ENCODE measurements around the gene CTXN3. TPM values are rescaled to one million over a fixed set of nuclear protein-coding genes. Genes with fewer than 3 reads are reported as not detected.
A peak's percentile ranks its signal among the peaks of the same experiment; 100 is the strongest.

Gene CTXN3
- total RNA-seq, 2 donors from 2014 or later = not detected

DNA sequence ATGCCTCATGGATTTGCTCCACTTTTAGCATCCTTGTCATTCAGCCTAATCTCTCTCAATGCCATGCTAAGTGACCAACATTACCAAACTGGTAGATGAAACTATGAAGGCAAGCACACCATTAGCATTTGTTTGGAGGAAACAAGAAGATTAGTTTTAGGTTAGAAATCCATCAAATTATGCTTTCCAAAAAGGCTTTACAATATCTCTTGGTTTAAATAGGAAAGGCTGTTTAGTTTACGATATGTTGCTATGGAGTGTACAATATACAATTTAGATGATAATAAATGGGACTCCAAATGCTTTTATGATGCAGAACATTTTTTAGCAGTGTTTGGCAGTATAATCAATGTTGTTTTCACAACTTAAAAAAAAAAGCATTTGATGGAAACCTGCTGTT lies 47.8 kb upstream of the CTXN3 start:
- Histone ChIP-seq H3K4me3 (ENCODE audit: low read length) (no peak overlapping the region), H3K27ac (ENCODE audit: low read depth, low read length) (no peak overlapping the region), H3K27me3 (ENCODE audit: control insufficient read depth, insufficient read depth, low read length, poor library complexity, severe bottlenecking) (peaks cover 53% of the 10 kb centered on the region), H3K4me1 (ENCODE audit: control insufficient read depth, insufficient read depth, low read length) (peaks cover under 1% of the 10 kb centered on the region), H3K36me3 (ENCODE audit: control insufficient read depth, insufficient read depth, low read length) (no peaks in the 10 kb centered on the region), H3K9ac (ENCODE audit: extremely low read depth, low read length, poor library complexity, severe bottlenecking) (no peak overlapping the region), H3K9me3 (ENCODE audit: control insufficient read depth, low read length) (no peaks in the 10 kb centered on the region)
- Mint-ChIP-seq H3K4me1 (peaks cover 20% of the 10 kb centered on the region), H3K27ac (no peak overlapping the region), H3K9me3 (no peaks in the 10 kb centered on the region), H3K4me3 (no peak overlapping the region), H3K27me3 (ENCODE audit: insufficient read depth) (peaks cover 20% of the 10 kb centered on the region), H3K36me3 (ENCODE audit: low read depth) (no peaks in the 10 kb centered on the region)
- 95% methylated on average over 1 of the region's 1 CpG; no CpG with 5 or more reads in 1 of the 2 experiments for WGBS, 2 experiments (ENCODE audit: insufficient coverage in 1 of 2, insufficient read length in 1 of 2)
- no peak for DNase-seq
- TF ChIP-seq, protein P1, sequence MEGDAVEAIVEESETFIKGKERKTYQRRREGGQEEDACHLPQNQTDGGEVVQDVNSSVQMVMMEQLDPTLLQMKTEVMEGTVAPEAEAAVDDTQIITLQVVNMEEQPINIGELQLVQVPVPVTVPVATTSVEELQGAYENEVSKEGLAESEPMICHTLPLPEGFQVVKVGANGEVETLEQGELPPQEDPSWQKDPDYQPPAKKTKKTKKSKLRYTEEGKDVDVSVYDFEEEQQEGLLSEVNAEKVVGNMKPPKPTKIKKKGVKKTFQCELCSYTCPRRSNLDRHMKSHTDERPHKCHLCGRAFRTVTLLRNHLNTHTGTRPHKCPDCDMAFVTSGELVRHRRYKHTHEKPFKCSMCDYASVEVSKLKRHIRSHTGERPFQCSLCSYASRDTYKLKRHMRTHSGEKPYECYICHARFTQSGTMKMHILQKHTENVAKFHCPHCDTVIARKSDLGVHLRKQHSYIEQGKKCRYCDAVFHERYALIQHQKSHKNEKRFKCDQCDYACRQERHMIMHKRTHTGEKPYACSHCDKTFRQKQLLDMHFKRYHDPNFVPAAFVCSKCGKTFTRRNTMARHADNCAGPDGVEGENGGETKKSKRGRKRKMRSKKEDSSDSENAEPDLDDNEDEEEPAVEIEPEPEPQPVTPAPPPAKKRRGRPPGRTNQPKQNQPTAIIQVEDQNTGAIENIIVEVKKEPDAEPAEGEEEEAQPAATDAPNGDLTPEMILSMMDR (conservative IDR thresholded peaks at IDR 0.05) = no peak

DNA sequence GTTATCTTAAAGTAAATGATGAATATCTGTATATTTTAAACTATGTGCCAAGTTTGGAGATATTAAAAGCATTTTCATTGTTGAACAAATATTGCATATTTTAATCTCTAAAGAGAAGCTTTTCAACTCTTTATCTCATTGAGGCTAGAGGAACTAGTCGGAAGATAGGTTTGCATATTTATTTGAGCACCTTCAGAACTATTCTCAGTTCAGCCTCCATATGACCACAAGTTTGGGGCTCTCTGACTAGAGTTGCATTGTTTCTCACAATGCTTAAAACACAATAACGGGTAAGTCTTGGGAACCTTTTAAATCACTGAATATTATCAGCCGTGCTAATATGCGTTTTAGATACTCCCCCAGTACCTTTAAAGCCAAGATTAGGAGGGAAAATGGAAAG lies 47.3 kb upstream of the CTXN3 start:
- TF ChIP-seq, protein P1 (conservative IDR thresholded peaks at IDR 0.05) = no peak

DNA sequence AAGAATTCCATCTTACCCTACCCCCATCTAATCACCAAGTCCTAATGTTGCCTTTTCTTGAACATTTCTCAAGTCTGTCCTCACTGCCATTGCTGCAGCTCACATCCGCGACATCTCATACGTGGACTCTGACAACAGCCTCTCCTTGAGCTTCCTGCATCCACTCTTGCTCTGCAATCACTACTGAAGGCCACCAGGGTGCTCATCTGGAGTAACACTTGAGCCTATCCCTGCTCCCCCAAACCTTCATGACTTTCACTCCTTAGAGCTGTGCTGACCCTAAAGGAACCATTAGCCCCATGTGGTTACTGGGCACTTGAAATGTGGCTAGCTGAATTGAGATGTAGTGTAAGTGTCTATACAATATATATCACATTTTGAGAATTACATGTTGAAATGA lies 46.4 kb upstream of the CTXN3 start:
- Mint-ChIP-seq H3K4me1 (peaks cover 8% of the 10 kb centered on the region), H3K9me3 (no peaks in the 10 kb centered on the region), H3K27me3 (ENCODE audit: insufficient read depth) (peaks cover 12% of the 10 kb centered on the region), H3K27ac (no peak overlapping the region), H3K36me3 (ENCODE audit: low read depth) (no peaks in the 10 kb centered on the region), H3K4me3 (no peak overlapping the region)
- H3K4me3 ChIP-seq (ENCODE audit: low read length) = no peak overlapping the region
- 97 to 100% methylated on average over 3 of the region's 3 CpGs for WGBS, 2 experiments (ENCODE audit: insufficient coverage in 1 of 2, insufficient read length in 1 of 2)
- no peak overlapping the region for H3K9ac ChIP-seq (ENCODE audit: extremely low read depth, low read length, poor library complexity, severe bottlenecking)
- no peaks in the 10 kb centered on the region for H3K36me3 ChIP-seq (ENCODE audit: control insufficient read depth, insufficient read depth, low read length)
- H3K27ac ChIP-seq (ENCODE audit: low read depth, low read length) = no peak overlapping the region
- H3K27me3 ChIP-seq (ENCODE audit: control insufficient read depth, insufficient read depth, low read length, poor library complexity, severe bottlenecking) = peaks cover 50% of the 10 kb centered on the region
- H3K9me3 ChIP-seq (ENCODE audit: control insufficient read depth, low read length) = no peaks in the 10 kb centered on the region
- DNase-seq = peak; percentile 46
- TF ChIP-seq, protein P1 (conservative IDR thresholded peaks at IDR 0.05) = peak; percentile 62
- no peaks in the 10 kb centered on the region for H3K4me1 ChIP-seq (ENCODE audit: control insufficient read depth, insufficient read depth, low read length)

More for the DNA sequence above, 47.3 kb upstream of the CTXN3 start:
- Mint-ChIP-seq H3K36me3 (ENCODE audit: low read depth) (no peaks in the 10 kb centered on the region), H3K27me3 (ENCODE audit: insufficient read depth) (peaks cover 19% of the 10 kb centered on the region), H3K9me3 (no peaks in the 10 kb centered on the region), H3K27ac (no peak overlapping the region), H3K4me3 (no peak overlapping the region), H3K4me1 (peaks cover 15% of the 10 kb centered on the region)
- Histone ChIP-seq H3K9me3 (ENCODE audit: control insufficient read depth, low read length) (no peaks in the 10 kb centered on the region), H3K27ac (ENCODE audit: low read depth, low read length) (no peak overlapping the region), H3K36me3 (ENCODE audit: control insufficient read depth, insufficient read depth, low read length) (no peaks in the 10 kb centered on the region), H3K27me3 (ENCODE audit: control insufficient read depth, insufficient read depth, low read length, poor library complexity, severe bottlenecking) (peaks cover 50% of the 10 kb centered on the region), H3K9ac (ENCODE audit: extremely low read depth, low read length, poor library complexity, severe bottlenecking) (no peak overlapping the region), H3K4me3 (ENCODE audit: low read length) (no peak overlapping the region), H3K4me1 (ENCODE audit: control insufficient read depth, insufficient read depth, low read length) (no peaks in the 10 kb centered on the region)
- no peak for DNase-seq
- 90 to 100% methylated on average over 1 to 4 of the region's 4 CpGs for WGBS, 2 experiments (ENCODE audit: insufficient coverage in 1 of 2, insufficient read length in 1 of 2)

Measured in endodermal cell (in vitro differentiated cells).